ENCODE data around the gene ARL5B.

ARL5B gene

GRCh38 chr10:18713077-18713476 is 53.8 kb downstream of the ARL5B start:
- H3K79me2 ChIP-seq (ENCODE audit: insufficient read depth, low read length): no peaks in the 10 kb centered on the region
- H3K4me3 ChIP-seq (ENCODE audit: insufficient read depth, low read length, poor library complexity, severe bottlenecking): no peak overlapping the region
- H3K27ac ChIP-seq (ENCODE audit: low read depth, low read length): no peak overlapping the region
- no peaks in the 10 kb centered on the region for H4K20me1 ChIP-seq (ENCODE audit: low read depth, low read length)
- no peak overlapping the region for H2AFZ ChIP-seq (ENCODE audit: low read depth, low read length, severe bottlenecking)
- H3K27me3 ChIP-seq (ENCODE audit: low read length): no peaks in the 10 kb centered on the region
- H3F3A ChIP-seq (ENCODE audit: insufficient read depth): no peaks in the 10 kb centered on the region
- no peak for TF ChIP-seq CTCF (IDR thresholded peaks at IDR 0.05; ENCODE audit: insufficient read depth, low read length, poor library complexity, severe bottlenecking)
- no peak for TF ChIP-seq EZH2phosphoT487 (conservative IDR thresholded peaks at IDR 0.05; ENCODE audit: low read length)
- H3K9me2 ChIP-seq (replicated peaks; ENCODE audit: insufficient read depth, low read length): no peaks in the 10 kb centered on the region
- H3K4me2 ChIP-seq (ENCODE audit: low read depth, low read length, poor library complexity, severe bottlenecking): no peak overlapping the region
- H3K36me3 ChIP-seq (ENCODE audit: low read length): no peaks in the 10 kb centered on the region
- no peaks in the 10 kb centered on the region for H3K9me3 ChIP-seq (ENCODE audit: insufficient read depth, low read length)
- H3K9ac ChIP-seq (ENCODE audit: low read length): no peak overlapping the region

GRCh38 chr10:18718991-18719390 is 59.8 kb downstream of the ARL5B start:
- TF ChIP-seq EZH2phosphoT487 (conservative IDR thresholded peaks at IDR 0.05; ENCODE audit: low read length) (no peak), CTCF (IDR thresholded peaks at IDR 0.05; ENCODE audit: insufficient read depth, low read length, poor library complexity, severe bottlenecking) (no peak)

GRCh38 chr10:18719811-18720210 is 60.6 kb downstream of the ARL5B start:
- Histone ChIP-seq H3K27ac (ENCODE audit: low read depth, low read length) (no peak overlapping the region), H3K79me2 (ENCODE audit: insufficient read depth, low read length) (no peaks in the 10 kb centered on the region), H3F3A (ENCODE audit: insufficient read depth) (no peaks in the 10 kb centered on the region), H3K9me2 (replicated peaks; ENCODE audit: insufficient read depth, low read length) (no peaks in the 10 kb centered on the region), H3K4me2 (ENCODE audit: low read depth, low read length, poor library complexity, severe bottlenecking) (no peak overlapping the region), H4K20me1 (ENCODE audit: low read depth, low read length) (no peaks in the 10 kb centered on the region), H2AFZ (ENCODE audit: low read depth, low read length, severe bottlenecking) (no peak overlapping the region), H3K4me3 (ENCODE audit: insufficient read depth, low read length, poor library complexity, severe bottlenecking) (no peak overlapping the region), H3K9me3 (ENCODE audit: insufficient read depth, low read length) (no peaks in the 10 kb centered on the region), H3K36me3 (ENCODE audit: low read length) (no peaks in the 10 kb centered on the region), H3K27me3 (ENCODE audit: low read length) (no peaks in the 10 kb centered on the region), H3K9ac (ENCODE audit: low read length) (no peak overlapping the region)
- TF ChIP-seq EZH2phosphoT487 (conservative IDR thresholded peaks at IDR 0.05; ENCODE audit: low read length): no peak
- no peak for TF ChIP-seq CTCF (IDR thresholded peaks at IDR 0.05; ENCODE audit: insufficient read depth, low read length, poor library complexity, severe bottlenecking)

More at GRCh38 chr10:18718991-18719390, 59.8 kb downstream of the ARL5B start:
- H4K20me1 ChIP-seq (ENCODE audit: low read depth, low read length): no peaks in the 10 kb centered on the region
- no peaks in the 10 kb centered on the region for H3K9me2 ChIP-seq (replicated peaks; ENCODE audit: insufficient read depth, low read length)
- H3K79me2 ChIP-seq (ENCODE audit: insufficient read depth, low read length): no peaks in the 10 kb centered on the region
- no peak overlapping the region for H3K4me2 ChIP-seq (ENCODE audit: low read depth, low read length, poor library complexity, severe bottlenecking)
- no peak overlapping the region for H3K27ac ChIP-seq (ENCODE audit: low read depth, low read length)
- no peaks in the 10 kb centered on the region for H3K36me3 ChIP-seq (ENCODE audit: low read length)
- H3K9me3 ChIP-seq (ENCODE audit: insufficient read depth, low read length): no peaks in the 10 kb centered on the region
- no peaks in the 10 kb centered on the region for H3F3A ChIP-seq (ENCODE audit: insufficient read depth)
- no peak overlapping the region for H2AFZ ChIP-seq (ENCODE audit: low read depth, low read length, severe bottlenecking)
- no peak overlapping the region for H3K9ac ChIP-seq (ENCODE audit: low read length)
- H3K4me3 ChIP-seq (ENCODE audit: insufficient read depth, low read length, poor library complexity, severe bottlenecking): no peak overlapping the region
- no peaks in the 10 kb centered on the region for H3K27me3 ChIP-seq (ENCODE audit: low read length)
